ENCODE measurements around the gene DLGAP3. TPM values are rescaled to one million over a fixed set of nuclear protein-coding genes. Genes with fewer than 3 reads are reported as not detected.

DLGAP3 gene
- total RNA-seq, 1 donor from 2014 or later, result 0.28 TPM

DNA sequence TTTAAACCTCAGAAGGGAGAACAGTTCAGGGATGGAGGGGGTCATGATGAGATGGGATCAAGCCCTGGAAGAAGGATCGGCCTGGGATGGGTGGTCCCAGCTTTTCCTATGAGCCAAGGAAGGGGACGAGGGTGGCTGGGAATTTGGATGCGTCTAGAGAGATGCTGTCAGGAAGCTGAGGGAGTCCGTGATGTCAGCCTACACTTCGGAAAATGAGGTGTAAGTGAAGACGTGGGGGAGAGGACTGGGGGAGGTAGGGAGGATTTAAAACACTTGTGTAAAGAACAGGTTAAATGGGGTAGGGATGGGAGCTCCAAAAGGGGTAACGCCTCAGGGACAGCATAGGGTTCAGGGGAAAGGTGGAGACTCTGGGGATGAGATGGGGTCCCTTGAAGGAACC lies 27.5 kb downstream of the DLGAP3 start:
- ATAC-seq, result no peak

DNA sequence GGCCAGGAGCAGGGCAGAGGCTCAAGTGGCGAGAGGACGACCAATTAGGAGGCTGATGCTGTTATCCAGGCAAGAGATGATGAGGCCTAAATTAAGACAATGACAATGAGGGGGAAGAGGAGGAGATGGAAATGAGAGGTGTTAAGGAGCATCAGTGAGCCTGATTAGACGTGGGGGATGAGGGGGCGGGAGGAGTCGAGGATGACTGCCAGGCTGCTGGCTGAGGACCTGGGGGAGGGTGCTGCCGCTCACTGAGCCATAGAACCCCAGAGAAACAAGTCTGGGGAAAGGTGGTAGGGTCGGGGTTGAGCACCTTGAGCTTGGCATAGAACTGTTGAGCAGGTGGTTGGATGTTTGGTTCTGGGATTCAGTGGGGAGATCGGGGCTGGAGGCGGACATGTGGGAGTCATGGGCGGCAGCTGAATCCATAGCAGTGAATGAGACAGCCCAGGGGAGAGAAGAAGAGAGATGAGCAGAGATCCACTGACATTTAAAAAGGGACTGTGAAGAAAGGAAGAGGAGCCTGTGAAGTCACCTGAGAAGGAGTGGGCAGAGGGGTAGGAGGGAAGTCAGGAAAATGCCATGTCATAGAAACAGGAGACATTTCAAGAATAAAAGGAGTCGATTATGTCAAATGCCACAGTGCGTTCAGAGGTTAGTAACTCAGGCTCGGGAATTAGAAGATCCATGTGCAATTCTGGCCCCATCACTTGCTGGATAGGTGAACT lies 28.5 kb downstream of the DLGAP3 start:
- no peak for ATAC-seq

DNA sequence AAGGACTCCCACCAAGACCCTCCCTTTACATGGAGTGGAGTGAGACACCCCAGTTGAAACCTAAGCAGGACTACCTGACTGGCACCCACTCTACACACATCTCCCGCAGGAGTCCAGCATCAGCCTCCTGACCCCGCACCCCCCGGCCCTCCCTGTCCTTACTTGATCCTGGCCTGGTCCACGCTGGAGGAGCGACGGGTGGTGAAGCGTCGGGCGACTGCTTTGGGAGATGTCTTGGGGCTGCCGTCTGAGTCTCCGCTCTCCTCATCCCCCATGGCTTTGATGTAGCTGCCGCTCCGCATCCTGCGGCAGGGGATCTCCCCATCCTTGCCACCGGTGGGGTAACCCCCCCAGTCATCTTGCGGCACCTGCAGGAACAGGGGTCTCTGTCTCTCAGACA lies 29.5 kb downstream of the DLGAP3 start:
- no peak for ATAC-seq

DNA sequence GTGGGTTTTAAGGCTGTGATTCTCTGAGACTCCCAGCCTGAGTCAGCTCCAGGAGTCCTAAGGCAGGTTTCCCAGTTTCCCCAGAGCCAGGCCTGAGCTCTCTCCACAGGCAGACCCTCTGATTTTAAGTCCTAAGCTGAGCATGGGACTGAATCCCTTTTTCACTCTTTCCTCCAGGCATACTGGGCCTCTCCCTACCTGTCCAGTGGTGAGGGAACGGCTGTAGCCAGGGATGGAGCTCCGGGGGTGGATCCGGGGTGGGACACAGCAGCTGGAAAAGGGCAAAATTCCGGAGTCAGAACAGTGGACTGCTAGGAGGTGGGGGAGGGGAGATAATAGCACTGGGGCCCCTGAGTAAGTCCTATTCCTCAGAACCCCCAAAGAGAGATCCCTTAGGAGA lies 30.0 kb downstream of the DLGAP3 start:
- no peak for ATAC-seq

DNA sequence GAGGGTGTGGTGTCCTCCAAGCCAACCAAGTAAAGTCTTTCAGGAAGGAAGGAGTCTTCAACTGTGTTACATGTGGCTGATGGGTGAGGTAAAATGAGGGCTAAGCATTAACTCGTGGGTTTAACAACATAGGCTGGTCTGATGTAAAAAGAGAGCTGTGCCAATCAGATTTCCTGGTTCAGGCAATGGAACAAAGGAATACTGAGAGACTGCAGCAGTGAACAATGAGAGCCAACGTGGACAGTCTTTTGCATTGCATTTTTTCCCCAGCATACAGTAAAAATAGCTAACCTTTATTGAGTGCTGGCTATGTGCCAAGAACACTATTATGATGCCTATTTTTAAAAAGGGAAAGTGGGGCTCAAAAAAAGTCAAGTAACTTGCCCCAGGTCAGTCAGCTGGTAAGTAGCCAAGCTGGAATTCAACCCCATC lies 31.1 kb downstream of the DLGAP3 start:
- no peak for ATAC-seq

DNA sequence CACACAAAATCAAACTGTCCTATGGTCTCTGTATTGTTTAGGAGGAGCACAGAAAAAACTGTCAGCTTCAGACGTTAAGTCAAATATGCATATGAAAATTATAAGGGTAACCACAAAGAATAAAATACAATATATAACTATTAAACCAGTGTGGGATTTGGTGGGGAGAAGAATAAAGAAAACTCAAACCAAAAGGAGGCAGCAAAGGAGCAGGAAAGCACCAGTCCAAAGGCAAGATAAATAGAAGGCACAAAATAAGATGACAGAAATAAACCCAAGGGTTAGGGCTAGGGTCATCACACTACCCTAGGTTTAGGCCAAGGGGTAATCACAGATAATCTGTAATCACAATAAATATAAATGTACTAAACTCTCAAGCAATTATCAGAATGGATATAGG lies 32.8 kb downstream of the DLGAP3 start:
- no peak for ATAC-seq

DNA sequence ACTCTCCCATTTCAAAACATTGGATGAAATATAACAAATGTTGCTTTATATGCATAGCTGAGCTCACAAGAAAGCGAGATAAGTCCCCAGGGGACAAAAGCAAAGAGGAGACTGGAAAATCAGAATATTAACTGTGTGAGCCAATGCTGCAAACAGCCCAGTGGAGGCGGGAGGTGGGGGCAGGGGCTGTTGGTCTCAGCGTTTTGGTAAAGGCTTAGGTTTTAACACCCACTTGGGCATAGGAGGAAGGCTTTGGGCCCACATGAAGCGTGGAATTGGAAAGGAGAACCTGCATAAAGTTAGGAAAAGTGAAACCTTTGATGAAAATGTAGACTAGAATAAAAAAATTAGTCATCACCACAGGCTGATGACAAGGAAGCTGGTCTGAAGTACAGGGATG lies 39.7 kb downstream of the DLGAP3 start:
- no peak for ATAC-seq

DNA sequence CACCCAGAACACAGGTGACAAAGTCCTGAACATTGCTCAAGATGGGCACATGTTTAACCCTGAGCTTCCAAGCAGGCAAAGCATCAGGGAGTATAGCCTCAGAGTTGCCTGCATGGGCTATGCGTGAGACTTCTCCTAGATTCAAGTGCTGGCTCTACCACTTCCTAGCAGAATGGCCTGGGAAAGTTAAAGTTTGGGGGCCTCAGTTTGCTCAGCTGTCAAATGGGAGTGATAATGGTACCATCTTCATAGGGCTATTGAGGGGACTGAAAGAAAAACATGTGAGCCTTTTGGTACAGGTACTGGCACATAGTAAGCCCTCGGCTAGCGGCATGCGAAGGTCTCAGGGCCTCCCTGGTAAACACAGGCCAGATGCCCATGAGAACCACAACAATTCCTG lies 41.9 kb downstream of the DLGAP3 start:
- ATAC-seq, result no peak

DNA sequence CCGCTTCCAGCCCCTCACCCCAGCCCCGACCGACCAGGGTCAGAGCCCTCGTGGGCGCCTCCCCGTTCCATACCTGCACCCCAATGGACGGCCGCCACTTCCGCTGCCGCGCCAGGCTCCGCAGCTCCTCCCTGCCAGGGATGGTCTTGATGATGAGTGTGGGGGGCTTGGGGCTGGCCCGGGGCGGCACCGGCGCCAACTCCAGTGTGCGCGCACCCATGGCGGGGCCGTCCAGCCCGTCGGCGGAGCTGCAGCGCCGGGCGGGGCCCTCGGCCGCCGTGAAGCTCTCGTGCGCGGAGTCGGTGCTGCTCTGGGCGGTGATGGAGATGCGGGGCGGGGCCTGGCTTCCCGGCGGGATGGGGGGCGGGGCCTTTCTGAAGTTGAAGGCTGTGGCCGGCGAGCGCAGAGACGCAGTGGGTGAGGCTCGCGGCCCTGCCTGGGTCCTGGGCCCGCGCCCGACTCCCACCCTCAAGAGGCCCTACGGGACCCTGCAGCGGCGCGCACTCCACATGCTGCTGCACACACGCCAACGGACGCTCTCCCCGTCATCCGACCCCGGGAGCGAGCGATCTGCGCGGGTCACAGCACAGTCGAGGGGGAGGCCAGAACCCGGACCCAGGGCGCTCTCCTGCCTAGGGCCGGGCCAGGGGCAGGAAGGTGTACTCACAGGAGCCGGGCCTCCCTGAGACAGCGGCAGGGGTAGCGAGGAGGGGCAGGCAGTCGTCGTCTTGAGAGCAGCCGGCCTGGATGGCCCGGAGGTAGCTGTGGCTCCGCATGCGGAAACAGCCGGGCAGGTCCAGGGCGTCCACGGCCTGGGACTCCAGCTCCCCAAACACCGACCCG lies 43.8 kb downstream of the DLGAP3 start:
- peak; percentile 61 for ATAC-seq

DNA sequence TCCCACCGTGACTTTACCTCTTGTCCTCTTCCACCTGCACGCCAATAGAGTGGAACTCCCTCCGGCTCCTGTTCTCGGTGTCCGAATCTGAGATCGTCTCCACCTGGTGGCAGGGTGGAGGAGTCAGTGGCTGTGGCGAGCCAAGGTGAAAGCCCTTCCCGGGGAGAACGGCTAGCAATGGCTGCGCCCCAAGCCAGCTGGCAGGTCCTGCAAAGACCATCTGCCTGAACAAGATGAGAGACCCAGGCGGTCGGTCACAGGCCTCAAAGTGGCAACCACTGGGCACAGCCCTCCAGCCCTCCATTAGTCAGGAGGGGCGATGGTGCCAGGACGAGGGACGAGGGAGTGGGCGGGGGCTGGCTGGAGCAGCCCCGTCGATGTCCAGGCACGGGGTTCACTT lies 44.5 kb downstream of the DLGAP3 start:
- peak; percentile 32 for ATAC-seq

DNA sequence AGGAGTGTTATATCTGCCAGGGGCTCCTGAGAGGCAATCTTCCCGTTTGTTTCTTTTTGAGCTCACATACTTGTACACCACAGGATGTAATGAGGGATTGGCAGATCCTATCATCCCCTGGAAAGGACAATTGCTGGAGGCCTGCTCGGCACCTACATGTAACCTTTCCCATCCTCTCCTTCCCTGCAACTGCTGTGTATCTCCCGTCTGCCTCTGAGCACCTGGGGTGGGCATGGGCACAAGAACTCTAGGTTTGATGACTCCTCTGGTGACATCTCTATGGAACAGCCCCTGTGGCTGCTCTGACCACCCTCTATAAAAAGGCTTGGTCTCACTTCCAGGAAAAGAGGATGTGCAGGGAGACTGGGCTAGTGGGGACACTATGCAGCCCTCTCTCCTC lies 44.9 kb downstream of the DLGAP3 start:
- ATAC-seq, result no peak

DNA sequence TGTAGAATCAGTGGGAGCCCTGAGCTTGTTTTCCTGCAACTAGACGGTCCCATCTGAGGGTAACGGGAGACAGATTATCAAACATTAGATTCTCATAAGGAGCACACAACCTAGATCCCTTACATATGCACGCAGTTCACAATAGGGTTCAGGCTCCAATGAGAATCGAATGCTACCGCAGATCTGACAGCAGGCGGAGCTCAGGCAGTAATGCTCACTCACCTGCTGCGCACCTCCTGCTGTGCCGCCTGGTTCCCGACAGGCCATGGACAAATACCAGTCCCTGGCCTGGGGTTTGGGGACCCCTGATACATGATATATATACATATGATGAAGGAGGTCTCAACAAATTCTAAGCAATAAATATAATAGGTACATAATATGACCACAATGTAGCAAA lies 50.2 kb downstream of the DLGAP3 start:
- no peak for ATAC-seq

DNA sequence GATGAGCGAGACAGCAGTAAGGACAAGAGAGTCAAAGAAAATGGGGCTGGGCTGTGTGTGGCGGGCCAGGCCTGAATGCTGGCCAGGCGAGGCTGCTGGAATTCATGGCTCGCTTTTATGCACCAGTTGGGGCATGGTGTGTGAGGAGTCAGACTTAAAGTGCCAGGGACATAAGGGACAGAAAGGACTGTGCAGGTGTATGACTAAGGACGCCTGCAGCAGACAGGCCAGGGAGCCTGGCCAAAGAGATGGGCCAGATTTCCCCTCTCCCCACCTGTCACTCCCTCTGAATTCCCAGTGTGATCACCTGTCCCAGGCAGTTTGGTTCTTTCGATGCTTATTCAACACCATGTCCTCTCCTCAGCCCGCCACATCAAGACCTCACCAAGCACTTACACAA lies 53.0 kb downstream of the DLGAP3 start:
- ATAC-seq, result no peak

DNA sequence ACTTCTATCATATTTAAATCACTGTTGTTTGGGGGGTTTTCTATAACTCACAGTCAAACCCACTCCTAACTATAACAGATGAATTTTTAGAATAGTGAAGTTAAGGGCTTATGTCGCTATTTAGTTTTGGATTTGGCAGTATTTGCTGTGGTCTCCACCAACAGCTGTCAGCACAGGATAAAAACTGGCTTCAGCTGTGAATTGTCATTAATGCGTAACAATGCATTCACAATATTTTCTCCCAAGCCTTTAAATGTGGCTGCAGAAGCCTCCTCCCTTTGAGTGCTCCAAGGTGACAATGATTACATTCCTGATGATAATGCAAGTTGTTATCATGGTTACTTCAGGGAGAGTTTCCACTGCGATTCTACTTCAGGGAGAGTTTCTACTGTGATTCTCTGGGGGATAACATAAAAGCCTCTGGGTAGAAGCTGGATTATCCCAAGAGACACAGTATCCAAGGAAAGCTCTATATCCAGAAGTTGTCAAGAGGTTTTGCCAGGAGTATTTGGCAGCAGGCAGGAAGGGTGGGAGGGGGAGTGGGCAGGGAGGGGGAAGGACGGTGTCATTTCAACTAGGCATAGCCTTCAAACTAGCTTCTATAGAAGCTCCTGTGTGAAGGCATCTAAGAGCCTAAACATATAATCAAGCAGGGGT lies 55.0 kb downstream of the DLGAP3 start:
- no peak for ATAC-seq

DNA sequence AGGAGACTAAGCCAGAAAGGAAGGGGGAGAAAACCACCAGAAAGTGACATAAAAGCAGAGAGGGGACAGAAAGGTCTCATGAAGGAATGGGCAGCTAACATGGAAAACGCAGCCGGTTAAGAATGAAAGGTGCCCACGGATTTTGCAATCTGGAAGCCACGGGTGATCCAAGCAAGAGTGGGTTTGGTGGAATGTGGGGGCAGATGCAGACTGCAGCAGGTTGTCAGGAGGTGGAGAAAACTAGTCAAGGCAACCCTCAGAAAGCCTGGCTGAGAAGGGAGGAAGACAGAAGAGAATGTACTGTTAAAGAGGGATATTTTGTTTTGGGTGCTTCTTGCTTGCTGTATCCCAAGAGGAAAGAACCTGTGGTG lies 57.3 kb downstream of the DLGAP3 start:
- ATAC-seq, result no peak

DNA sequence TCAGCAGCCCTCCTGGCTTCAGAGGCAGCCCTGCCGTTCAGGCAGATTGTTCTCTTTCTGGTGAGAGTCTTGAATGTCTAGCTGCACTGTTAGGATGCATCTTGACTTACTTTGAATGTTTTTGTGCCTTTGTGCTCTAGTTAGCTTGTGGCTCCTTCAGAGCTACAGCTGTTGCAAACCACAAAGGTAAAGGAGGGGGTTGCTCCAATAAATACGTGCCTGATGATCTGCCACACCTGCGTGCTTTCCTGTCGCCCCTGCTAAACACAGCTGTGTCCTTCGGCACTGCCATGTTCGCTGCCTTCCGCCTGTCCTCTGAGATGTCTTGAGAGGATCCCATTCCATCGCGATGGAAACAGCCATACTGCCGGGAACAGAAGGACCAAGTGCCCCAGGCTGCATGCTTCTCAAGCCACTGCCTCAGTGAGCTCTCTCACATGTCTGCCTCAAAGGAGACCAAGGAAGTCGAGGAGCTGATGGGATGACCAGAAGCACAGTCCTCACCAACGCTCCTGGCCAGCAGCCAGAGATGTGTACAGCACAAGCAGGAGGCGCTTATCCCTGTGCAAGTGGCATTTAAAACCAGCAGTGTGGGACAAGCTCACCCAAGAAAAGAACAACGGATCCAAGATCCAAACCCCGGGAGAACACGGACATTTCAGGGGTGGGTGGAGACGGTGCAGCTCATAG lies 57.9 kb downstream of the DLGAP3 start:
- ATAC-seq, result no peak

DNA sequence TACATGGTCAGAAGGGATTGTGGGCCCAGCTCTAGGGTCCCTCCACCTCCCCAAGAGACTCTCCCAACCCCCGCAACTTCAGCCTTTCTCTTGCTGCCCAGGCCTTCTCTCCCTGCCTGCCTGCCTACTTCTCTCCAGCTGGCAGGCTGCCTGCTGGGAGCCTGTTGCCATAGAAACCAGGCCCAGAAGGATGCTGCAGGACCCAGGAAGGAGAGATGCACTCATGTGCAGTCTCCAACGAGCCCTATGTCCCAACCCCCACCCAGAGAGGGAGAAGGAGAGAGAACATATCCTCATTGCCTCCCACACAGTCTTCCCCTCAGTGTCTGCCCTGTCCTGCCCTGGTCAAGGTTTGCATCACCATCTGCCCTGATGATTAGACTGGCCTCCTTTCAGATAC lies 59.1 kb downstream of the DLGAP3 start:
- ATAC-seq, result no peak

DNA sequence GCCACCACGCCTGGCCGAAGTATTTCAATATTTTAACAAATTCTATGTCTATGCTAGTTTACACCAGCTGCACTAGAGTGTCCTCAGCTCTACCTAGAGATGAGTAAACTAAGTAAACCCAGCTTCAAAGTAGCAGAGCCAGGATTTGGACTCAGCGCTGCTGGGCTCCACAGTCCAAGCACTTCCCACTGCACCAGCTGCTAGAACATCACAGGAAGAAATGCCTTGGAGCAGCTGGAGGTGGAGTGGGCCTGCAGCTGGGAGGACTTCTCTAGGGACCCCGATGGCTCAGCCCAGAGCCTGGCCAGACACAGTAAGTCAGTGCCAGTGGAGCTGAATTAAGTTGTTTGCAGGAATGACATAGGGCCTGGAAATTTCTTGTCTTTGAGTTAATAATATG lies 59.7 kb downstream of the DLGAP3 start:
- ATAC-seq, result no peak

DNA sequence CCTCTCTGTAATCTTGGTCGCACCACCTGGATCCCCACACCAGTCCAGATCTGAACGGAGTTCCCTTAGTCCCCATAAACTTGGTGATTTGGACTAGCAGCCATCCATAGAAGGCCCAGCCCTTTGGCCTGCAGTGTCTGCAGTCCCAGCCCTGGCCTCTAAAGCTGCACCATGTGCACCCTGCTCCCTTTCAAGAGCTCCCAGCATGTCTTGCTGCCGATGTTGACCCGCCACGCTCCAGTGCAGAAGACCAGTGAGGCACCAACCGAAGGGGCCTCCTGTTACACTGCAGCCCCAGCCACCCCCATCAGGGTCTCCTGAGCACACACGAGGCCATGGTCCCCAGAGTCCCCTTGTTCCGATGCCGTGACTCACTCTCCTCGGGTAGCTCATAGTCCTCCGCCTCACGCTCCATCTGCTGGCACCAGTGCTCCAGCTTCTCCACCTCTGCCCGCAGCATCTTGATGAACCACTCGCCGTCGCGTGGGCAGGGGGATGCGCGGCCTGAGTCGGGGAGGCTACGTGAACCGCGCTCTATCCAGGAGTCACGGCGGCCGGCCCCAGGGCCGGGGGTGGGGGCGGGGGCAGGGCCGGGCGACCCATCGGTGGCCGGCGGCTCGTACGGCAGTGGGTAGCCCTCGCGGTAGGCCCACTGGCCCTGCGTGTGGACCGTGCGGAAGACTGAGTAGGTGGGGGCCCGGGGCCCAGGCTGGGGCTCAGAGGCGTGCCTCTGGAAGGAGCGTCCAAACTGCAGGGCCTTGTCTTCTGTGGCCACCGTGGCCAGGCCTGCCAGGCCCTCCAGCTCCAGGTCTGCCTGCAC lies 61.0 kb downstream of the DLGAP3 start:
- no peak for ATAC-seq

DNA sequence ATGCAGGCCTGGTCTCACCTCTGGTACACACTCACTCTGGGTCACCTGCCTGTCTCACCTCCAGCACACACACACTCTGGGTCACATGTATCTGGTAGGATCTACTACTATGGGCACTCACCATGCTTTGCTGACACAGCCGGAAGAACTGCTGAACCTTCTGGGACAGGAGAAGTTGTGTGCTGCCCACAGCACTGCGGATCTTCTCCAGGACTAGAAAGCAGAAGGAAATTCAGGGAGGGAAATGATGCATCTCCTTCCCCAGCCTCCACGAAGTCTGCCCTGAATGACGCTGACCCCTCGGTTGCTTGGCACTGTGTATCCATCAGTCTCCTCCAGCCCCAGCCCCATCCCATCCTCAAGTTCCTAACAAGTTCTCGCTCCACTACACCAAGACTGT lies 62.0 kb downstream of the DLGAP3 start:
- no peak for ATAC-seq

DNA sequence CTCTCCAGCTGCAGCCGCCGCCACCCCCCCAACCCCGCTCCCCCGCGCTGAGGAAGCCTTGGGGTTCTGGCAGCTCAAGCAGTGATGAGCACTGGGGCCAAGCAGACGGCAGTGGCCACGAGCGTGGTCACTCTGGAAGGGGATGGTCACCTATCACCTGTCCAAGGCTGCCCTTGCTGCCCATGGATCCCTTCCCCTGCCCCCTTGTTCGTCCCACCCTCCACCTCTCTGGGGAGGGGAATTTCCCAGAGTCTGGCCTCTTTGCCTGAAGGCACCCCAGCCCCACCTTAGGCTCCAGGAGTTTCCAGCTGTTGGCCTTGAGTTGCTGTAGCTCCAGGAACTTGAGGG lies 62.7 kb downstream of the DLGAP3 start:
- ATAC-seq, result no peak

All from esophagus mucosa (tissue), 1 donor.